NCI-H526 treated with DMSO at 0.1 percent for 48 hours (cell line): ENCODE results near the gene SMAD6.

Source experiments
- DNase-seq: peaks from one replicate; lab custom pipeline; 2025; lab: John Stamatoyannopoulos, UW

SMAD6 gene

DNA sequence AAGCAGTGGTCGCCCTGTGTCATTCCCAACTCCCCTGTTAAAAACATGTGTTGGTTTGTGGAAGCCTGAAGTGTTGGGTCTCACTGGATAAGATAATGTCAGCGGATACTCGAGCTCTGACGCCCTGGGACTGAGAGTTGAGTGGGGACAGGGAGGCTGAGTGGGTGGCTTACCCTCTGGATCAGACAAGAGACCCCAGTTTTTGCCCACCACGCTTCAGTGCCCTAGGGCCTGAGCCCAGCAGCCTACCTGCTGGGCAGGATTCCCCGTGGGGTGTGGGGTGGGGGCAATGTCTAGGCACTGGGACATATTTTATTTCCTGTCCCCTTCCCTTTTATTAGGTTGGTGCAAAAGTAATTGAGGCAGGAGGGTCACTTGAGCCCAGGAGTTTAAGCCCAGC, 75.0 kb downstream of the SMAD6 start:
- DNase-seq = no peak

DNA sequence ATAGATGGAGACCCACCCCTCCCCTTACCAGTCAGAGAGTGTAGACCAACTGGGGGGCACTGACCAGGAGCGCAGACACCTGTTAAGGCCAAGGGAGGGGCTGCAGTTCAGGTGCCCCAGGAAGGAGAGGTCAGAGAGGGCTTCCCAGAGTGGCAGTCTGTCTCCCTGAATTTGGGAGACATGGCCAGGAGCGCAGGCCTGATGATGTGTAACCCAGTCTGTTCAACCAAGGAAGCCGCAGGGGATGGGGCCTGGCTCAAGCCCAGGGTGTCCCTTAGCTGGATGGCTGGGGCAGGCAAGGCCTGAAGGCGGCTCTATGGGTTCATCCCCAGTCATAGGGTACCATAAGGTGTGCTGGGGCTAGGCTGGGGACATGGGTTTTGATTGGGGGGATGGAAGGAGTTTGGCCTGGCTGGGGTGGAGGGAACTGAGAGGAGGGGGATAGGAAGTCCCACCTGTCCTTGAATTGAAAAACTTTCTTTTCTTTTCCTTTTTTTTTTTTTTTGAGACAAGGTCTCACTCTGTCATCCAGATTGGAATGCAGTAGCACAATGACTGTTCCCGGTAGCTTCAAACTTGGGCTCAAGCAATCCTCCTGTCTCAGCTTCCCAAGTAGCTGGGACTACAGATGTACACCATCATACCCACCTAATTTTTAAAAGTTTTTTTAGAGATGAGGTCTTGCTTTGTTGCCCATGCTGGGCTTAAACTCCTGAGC, 75.7 kb downstream of the SMAD6 start:
- DNase-seq = no peak

DNA sequence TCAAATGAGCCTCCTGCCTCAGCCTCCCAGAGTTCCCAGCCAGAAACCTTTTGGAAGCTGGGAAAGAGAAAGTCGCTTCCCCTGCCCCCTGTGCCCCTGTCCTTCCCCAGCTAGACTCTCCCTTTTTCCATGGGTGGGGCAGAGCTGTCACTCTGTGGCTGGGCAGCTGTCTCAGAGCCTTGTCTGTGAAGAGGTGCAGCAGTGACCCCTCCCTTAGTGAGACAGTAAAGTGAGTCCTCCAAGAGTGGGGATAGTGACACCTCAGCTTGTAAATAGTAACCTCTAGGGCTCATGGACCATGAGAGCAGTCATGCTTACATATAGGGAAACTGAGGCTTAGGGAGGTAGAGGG, 76.3 kb downstream of the SMAD6 start:
- no peak for DNase-seq

DNA sequence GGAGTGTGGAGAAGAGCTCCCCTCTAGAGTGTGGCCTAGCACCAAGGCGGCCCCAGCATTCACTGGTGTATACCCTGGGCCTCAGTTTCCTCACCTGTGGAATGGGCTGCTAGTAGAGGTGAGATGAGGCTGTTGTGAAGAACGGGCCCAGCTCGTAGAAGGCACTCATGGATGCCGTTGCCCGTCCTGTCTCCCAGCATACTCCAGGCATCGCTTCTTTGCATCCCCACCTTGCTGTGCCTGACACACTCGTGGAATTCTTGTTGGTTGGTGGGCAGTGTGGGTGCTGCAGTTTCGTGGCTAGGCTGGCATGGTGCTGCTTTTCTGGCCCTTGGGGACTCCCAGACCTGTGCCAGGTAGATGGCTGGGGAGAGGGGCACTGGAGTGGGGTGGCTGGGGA, 76.7 kb downstream of the SMAD6 start:
- no peak for DNase-seq

DNA sequence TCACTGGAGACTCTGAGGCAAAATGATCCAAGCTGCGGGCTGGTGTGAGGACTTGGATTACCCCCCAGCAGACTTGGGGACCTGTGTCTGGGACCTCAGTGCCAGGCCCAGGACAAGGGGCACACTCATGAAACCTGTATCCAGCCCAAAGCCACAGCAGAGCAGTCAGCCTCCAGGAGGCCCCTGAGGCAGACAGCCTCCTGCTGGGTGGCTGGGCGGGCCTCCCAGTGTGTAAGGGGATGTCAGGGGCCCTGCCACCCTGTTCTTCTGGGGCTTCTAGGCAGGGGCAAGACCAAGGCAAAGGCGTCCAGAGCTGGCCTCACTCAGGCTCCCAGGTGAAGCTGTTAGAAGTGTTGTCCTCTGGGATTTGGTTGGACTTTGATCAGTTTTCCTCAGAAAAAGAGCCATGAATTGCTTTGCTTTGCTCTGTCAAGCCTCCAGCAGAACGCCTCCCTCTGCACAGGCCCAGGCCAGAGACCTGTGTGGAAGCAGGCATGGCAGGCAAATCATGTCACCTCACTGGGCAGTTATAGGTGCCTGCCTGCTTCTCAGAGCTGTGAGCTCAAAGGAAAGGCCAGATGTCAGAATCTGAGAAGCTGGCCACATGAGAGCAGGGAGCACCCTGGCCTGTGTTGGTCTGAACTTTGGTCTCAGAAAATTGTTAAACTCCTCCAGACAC, 77.4 kb downstream of the SMAD6 start:
- peak; percentile 13 for DNase-seq

DNA sequence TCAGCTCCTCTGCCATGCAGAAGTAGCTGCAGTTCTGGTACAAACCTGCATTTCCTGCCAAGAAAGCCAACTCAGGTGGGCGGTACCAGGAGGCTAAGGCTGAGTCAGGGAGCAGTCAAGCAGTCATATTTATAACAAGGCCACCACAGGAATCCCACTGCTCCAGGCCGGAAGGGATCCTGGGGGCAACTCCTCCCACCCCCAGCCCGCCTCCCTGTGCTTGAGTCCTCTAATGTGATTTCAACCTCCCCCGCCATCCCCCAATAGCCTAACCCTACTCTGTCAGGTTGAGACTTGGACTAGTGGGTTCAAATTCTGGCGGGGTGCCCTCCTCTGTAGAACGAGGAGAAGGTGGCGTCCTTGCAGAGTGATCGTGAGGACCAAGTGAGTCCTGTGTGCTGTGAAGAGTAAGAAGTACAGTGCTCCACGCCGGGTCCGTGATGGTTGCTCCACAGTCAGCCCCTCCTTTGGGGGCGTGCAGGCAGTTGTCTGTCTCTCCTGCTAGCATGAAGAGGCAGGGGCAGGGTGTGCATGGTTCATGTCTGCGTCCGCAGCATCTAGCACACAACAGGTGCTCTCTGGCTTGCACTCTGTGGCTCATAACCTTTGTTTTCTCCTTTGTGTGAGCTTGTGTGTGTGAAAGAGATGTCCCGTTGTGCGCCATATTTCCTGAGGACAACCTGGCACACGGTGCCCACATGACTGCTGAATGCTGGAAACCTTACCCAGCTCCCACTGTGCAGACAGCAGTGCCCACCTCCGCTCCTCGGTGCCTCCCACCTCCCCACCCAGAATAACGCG, 78.3 kb downstream of the SMAD6 start:
- DNase-seq = no peak

DNA sequence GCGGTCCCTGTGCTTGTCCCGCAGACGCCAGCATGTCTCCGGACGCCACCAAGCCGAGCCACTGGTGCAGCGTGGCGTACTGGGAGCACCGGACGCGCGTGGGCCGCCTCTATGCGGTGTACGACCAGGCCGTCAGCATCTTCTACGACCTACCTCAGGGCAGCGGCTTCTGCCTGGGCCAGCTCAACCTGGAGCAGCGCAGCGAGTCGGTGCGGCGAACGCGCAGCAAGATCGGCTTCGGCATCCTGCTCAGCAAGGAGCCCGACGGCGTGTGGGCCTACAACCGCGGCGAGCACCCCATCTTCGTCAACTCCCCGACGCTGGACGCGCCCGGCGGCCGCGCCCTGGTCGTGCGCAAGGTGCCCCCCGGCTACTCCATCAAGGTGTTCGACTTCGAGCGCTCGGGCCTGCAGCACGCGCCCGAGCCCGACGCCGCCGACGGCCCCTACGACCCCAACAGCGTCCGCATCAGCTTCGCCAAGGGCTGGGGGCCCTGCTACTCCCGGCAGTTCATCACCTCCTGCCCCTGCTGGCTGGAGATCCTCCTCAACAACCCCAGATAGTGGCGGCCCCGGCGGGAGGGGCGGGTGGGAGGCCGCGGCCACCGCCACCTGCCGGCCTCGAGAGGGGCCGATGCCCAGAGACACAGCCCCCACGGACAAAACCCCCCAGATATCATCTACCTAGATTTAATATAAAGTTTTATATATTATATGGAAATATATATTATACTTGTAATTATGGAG, 79.1 kb downstream of the SMAD6 start:
- no peak for DNase-seq

DNA sequence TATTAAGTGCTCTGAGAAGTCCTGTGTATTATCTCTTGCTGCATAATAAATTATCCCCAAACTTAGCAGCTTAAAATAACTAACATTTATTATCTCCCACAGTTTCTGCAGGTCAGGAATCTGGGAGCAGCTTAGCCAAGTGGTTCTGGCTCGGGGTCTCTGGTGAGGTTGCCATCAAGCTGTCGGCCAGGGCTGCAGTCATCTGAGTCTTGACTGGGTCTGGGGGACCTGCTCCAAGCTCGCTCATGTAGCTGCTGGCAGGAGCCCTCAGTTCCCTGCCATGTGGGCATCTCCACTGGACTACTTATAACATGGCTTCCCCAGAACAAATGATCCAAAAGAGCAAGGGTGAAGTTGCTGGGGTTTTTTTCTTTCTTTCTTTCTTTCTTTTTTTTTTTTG, 80.7 kb downstream of the SMAD6 start:
- DNase-seq = no peak

DNA sequence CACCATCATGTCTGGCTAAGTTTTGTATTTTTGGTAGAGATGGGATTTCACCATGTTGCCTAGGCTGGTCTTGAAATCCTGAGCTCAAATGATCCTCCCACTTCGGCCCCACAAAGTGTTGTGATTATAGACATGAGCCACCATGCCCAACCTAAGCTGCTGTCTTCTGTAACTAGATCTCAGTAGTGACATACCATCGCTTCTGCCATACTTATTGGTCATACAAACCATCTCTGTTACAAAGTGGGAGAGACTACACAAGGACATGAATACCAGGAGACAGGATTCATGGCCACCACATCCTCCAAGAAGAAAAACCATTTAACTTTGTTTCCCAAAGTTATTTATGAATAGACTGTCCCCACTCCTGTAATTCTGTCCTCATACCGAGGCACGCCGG, 81.3 kb downstream of the SMAD6 start:
- DNase-seq = no peak

DNA sequence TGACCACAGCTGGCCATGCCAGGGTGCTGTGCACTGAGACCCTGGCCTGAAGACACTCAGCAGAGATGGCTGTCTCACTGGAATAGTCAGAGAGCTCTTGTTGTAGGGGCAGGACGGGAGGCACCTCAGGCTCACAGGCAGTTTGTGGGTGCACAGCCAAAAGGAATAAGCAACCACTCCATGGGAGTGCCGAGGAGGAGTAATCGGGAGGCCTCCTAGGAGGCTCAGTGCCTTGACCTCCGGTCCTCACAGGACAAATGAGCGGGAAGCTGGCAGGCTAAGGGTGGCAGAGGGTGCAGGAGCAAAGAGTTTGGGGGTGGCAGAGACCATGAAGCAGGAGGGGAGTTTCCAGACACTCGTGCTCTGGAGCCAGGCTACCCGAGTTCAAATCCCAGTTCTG, 81.7 kb downstream of the SMAD6 start:
- DNase-seq = no peak

DNA sequence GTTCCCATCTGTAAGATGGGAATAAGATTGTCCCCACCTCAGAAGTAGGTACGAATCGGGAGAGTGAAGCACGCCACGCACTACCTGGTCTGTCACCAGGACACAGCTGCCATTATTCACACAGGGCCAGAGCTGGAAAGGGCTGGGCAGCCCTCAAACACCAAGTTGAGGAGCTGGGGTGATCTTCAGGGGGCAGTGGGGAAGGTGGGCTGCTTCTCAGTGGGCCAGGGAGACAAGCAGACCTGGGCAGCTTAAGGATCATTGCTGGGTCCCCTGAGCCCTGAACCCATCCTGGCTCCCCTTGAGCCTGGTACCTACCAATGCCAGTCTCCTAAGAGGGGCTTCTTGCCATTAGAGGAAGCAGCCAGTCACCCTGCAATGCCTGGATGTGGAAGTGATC, 82.1 kb downstream of the SMAD6 start:
- no peak for DNase-seq

DNA sequence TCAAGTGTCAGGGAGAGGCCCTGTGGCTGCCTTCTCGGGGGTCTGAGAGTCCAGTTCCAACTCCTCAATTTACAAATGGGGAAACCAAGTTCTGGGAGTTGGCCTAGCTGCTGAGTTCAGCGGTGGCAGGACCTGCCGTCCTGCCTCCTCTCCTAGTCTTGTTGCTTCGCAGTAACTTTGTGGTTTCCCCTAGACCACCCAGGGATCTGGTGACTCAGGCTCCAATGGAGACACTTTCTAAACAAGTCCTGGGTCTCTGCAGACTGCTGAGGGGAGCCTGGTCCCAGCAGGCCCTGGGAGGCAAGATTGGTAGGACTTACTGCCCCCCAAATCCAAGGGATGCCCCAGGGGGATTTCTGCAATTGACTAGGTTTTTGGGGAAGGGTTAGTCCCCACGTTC, 83.6 kb downstream of the SMAD6 start:
- DNase-seq = no peak

DNA sequence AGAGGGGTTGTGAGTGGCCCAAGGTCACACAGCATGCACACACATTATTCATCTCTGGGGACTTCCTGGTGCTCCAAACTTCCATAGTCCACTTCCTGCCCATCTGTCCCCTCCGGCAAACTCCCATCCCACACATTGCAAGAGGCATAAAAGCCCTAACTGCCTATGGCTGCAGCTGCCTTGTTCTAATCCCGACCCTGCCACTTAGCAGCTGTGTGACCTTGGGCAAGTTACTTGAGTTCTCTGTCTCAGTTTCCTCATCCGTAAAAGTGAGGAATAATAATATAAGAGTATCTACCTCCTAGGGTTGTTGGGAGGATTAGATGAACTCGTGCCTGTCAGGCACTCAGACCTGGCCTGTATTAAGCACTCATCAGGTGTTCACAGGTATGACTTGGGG, 84.2 kb downstream of the SMAD6 start:
- no peak for DNase-seq

DNA sequence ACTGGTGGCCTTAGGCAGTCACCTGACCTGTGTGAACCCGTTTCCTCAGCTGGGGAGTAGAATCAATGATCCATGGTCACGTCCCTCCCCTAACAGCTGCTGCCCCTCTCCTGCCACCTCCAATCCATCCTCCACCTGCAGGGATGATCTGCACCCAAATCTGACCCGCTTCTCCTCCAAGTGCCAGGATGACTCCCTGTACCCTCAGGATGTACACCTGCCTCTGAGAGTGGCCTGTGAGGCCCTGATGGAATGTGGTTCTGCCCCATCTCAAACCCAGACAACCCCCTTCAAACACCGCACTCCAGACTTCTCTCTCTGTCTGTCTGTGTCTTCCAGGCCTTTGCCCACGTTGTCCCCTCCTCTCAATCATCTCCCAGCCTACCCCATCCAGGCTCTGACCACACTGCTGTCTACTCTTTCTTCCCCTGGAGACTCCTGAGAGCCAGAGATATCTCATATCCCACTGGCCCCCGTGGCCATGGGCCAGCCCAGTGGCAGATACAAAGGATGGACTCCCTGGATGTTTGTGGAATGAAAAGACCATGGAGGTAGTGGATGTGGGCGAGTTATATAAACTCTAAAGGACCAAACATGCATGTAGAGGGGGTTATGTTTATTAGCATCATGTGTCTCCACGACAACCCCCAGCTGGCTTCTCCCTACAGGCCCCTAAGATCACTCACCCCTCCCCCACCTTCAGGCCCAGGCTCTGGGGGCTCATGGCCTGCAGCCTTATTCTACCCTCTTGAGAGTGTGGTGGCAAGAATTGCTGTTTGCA, 84.9 kb downstream of the SMAD6 start:
- DNase-seq = no peak

DNA sequence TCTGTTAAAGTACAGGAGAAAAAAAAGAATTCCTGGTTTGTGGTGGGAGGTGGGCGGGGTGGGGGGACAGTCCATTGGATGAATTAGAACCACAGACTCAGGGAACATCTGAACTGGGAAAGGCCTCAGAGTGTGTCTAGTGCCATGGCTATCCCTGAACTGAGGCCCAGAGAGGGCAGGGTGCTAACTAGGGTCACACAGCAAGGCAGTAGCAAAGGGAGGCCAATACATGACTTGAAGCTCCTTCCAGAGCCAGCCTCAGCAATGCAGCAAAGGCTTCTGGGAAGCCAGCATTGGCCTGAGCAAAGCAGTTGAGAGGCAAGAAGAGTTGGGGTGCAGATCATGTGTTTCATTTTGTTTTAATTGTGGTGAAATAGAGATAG, 85.4 kb downstream of the SMAD6 start:
- no peak for DNase-seq

DNA sequence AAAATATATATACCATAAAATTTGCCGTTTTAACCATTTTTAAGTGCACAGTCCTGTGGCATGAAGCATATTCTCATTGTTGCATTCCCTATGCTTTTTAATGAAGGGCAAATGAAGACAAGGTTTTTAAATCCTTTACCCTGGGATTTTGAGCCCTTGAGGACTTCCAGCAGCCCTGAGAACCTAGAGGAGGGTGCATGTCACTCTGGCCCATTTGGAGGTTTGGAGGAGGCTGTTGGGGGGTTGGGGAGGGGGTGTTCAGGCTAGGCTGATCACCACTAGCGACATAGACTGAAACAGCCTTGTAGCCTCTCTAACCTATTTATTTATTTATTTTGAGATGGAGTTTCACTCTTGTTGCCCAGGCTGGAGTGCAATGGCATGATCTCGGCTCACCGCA, 86.0 kb downstream of the SMAD6 start:
- no peak for DNase-seq

DNA sequence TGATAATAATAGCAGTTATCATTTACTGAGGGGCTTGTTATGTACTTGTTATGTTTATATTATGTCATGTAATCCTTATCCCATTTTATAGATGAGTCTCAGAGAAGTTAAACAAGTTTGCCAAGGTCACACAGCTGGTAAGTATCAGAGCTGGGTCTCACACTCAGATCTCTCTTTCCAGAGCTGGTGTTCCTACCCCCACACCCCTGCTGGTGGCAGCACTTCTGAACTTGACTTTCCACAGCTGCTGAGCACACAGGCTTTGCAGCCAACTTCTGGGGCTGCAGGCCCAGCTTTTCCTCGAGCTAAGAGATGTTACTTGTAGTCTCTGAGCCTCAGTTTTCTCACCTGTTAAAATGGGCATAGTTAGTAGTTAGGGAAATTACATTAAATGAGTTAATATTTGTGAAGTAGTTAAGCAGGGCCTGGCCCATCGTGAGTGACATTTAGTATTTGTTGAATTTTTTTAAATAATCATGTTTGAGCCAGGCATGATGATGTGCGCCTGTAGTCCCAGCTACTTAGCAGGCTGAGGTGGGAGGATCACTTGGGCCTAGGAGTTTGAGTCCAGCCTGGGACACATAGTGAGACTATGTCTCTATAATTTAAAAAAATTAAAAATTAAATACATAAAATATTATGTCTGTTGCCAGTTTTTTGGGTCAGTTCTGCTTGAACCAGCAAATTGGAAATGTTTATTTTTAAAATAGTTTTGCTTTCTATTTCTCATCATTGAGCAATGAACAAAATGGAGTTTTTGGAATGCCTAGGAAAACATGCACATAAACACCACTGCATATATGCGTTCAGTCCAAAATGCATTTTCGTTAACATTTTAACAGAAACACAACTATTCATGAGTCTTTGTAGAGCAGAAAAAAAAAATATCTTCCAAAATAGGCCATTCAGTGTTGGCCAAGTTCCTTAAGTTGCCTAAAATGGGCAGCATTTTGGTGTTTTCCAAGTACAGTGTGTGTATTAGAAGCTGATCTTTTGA, 87.3 kb downstream of the SMAD6 start:
- no peak for DNase-seq

DNA sequence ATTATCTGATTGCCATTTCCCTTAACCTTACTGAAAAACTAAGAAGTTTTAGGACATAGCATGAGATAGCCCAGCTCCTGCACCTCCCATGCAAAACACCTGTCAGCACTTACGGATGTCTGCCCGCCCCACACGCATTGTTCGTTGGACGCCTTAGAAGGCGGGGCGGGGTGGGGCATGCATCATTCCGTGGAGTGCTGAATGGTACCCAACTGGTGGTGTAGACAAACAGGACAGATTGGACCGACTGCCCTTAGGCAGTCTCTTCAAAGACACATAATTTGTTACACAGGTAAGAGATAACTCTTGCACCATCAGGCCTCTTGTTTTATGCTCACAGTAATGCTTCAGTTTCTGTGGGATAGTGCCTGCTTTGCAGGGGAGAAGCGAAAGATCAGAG, 93.8 kb downstream of the SMAD6 start:
- peak; percentile 8 for DNase-seq

DNA sequence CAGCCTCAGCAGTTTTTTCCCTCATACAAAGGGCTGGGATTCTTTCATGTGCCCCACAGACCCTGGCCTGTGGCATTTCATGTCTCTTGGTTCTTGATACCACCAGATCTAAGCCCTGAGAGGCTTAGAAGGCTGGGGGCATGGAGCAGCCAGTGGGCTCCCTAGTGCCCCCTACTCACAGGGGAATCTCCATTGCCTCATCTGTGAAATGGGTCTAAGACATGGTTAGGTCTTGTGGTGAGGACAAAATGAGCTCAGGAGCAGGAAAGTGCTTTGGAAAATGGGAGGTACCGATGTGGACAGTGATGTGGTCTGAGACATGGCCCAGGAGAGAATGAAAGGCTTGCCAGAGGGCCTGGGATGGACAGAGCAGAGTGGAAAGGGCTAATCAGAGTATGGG, 94.3 kb downstream of the SMAD6 start:
- no peak for DNase-seq

DNA sequence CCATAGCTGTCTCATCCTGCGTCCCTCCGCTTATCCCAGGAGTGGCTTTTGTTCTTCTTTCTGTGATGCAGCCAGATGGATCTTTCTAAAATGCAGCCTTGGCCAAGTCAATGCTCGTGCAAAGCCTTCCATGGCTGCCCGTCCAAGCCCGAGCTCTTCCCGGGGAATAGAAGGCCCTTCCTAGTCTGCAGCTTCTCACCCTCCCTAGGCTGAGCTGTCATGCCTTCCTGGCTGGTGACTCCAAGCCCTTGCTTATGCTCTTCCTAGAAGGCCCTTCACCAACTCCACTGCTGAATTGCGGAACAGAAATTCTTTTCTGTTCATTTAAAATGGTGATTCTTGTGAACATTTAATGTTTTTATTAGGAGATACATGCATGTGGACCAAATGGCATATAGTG, 95.9 kb downstream of the SMAD6 start:
- DNase-seq = no peak
